ENCODE measurements around the gene NDUFS3.

NDUFS3 gene

DNA sequence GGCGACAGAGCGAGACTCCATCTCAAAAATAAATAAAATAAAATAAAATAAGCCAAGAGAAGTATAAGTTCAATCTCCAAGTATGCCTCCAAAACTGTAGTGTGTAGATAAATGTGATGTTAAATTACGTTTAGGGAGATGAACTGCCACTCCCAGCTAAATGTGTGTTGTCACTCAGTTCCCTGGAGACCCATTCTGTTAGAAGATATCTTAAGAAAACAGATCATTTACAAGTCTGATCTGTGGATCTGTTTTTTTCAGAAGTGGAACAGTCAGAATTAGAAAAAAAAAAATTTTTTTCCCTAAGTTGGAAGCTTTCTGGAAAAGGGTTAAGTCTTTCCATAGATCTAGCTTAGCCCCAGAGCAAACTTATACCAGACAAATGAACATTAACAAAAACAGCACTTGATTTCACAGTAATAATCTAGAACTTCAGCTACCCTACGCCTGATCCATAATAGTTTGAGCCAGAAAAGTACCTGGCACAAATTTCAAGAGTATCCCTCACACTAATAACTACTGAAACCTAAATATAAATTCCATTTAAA lies 44.1 kb upstream of the NDUFS3 start (continued):
- TF ChIP-seq WT1 (tag by site-specific recombination; IDR thresholded peaks at IDR 0.05) (peak; percentile 78), SALL2 (tag by site-specific recombination; IDR thresholded peaks at IDR 0.05; ENCODE audit: borderline replicate concordance) (no peak), ZNF335 (tag by site-specific recombination; conservative IDR thresholded peaks at IDR 0.05) (no peak)
- TF ChIP-seq, protein P1, sequence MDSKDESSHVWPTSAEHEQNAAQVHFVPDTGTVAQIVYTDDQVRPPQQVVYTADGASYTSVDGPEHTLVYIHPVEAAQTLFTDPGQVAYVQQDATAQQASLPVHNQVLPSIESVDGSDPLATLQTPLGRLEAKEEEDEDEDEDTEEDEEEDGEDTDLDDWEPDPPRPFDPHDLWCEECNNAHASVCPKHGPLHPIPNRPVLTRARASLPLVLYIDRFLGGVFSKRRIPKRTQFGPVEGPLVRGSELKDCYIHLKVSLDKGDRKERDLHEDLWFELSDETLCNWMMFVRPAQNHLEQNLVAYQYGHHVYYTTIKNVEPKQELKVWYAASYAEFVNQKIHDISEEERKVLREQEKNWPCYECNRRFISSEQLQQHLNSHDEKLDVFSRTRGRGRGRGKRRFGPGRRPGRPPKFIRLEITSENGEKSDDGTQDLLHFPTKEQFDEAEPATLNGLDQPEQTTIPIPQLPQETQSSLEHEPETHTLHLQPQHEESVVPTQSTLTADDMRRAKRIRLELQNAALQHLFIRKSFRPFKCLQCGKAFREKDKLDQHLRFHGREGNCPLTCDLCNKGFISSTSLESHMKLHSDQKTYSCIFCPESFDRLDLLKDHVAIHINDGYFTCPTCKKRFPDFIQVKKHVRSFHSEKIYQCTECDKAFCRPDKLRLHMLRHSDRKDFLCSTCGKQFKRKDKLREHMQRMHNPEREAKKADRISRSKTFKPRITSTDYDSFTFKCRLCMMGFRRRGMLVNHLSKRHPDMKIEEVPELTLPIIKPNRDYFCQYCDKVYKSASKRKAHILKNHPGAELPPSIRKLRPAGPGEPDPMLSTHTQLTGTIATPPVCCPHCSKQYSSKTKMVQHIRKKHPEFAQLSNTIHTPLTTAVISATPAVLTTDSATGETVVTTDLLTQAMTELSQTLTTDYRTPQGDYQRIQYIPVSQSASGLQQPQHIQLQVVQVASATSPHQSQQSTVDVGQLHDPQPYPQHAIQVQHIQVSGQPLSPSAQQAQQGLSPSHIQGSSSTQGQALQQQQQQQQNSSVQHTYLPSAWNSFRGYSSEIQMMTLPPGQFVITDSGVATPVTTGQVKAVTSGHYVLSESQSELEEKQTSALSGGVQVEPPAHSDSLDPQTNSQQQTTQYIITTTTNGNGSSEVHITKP (tag by site-specific recombination; IDR thresholded peaks at IDR 0.05): peak; percentile 94

DNA sequence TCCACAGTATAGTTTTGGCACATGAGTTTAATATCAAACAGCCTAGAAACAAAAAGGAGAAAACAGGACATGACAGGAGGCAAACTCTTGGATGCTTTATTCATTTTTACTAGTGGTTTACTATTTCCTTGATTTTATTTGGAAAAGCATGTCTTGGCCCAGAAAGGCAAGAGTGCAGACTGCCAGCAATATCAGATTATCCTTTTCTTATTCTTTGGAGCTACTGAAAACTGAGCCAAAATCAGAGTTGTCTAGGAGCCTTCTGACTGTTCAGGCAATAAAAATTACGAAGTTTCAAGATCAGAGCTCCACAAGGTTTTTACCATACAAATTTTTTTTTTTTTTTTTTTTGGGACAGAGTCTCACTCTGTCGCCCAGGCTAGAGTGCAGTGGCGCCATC lies 42.0 kb upstream of the NDUFS3 start:
- Histone ChIP-seq H3K9me3 (ENCODE audit: control insufficient read depth, insufficient read depth, low read depth, low read length) (no peaks in the 10 kb centered on the region), H3K4me3 (ENCODE audit: low read depth, low read length) (no peak overlapping the region), H3K4me1 (ENCODE audit: control insufficient read depth, insufficient read depth, low read length) (peaks cover 17% of the 10 kb centered on the region), H3K36me3 (ENCODE audit: control insufficient read depth in 2 of 2, insufficient read depth in 1 of 2, low read length in 2 of 2) (peaks cover 0 to 4% of the 10 kb centered on the region in 2 experiments; a peak in 2 of 3 replicates), H3K27ac (ENCODE audit: extremely low read depth, low read depth, low read length) (no peak overlapping the region)
- ChIA-PET CTCF (interaction anchor here (0.6 to 2.1 kb wide), 7 partner anchors 9 to 163 kb away, joined by 3 to 12 read pairs (median 4); partner anchors contain the start of gene CELF1), POLR2A (interaction anchor here (0.6 to 1.1 kb wide), 3 partner anchors 17 to 74 kb away, joined by 3 to 4 read pairs (median 3); partner anchors contain the start of gene KBTBD4)
- TF ChIP-seq ZNF133 (tag by site-specific recombination; IDR thresholded peaks at IDR 0.05): no peak
- no peak for TF ChIP-seq ZNF747 (tag by site-specific recombination; IDR thresholded peaks at IDR 0.05)

DNA sequence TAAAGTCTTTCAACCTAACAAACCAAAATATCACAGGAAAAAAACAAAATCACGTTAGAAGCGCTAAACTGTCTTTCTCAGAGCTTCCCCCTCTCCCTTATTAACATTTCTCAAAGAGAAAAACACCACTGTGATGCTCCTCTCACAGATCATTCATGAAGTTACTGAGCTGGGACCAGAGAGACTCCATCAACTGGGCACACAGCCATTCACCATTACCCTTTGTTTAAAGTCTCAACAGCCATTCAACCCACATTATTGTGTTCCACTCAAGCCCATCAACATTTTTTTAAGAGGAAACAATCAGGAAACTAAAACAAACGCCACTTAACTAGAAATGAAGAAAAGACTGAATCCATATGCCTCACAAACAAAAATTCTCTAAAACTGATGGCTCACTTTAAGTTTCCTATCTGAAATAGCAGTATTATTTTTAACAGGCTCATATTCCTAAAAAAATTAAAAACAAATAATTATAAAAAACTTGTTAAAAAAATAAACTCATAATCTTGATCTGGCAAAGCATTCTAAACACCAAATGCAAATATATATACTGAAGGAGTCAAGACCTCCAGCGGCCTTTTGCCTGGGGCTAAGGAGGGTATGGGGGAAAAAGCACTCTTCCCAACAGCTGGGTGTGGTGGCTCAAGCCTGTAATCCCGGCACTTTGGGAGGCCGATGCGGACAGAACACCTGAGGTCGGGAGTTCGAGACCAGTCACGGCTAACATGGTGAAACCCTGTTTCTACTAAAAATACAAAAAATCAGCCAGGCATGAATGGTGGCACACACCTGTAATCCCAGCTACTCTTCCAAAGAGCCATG lies 39.9 kb upstream of the NDUFS3 start:
- Histone ChIP-seq H3K4me3 (ENCODE audit: low read depth, low read length) (no peak overlapping the region), H3K9me3 (ENCODE audit: control insufficient read depth, insufficient read depth, low read depth, low read length) (no peaks in the 10 kb centered on the region), H3K27ac (ENCODE audit: extremely low read depth, low read depth, low read length) (no peak overlapping the region), H3K36me3 (ENCODE audit: control insufficient read depth in 2 of 2, insufficient read depth in 1 of 2, low read length in 2 of 2) (peaks cover 0 to 4% of the 10 kb centered on the region in 2 experiments; a peak in 2 of 3 replicates), H3K4me1 (ENCODE audit: control insufficient read depth, insufficient read depth, low read length) (peaks cover 17% of the 10 kb centered on the region)
- ChIA-PET POLR2A (interaction anchor here (0.9 to 1.3 kb wide), 2 partner anchors 14 to 30 kb away, joined by 3 read pairs; partner anchors contain the start of gene CELF1), CTCF (interaction anchor here (1.2 to 2.1 kb wide), 3 partner anchors 13 to 15 kb away, joined by 3 to 12 read pairs (median 6); partner anchors contain the start of gene CELF1)
- TF ChIP-seq, protein P2, sequence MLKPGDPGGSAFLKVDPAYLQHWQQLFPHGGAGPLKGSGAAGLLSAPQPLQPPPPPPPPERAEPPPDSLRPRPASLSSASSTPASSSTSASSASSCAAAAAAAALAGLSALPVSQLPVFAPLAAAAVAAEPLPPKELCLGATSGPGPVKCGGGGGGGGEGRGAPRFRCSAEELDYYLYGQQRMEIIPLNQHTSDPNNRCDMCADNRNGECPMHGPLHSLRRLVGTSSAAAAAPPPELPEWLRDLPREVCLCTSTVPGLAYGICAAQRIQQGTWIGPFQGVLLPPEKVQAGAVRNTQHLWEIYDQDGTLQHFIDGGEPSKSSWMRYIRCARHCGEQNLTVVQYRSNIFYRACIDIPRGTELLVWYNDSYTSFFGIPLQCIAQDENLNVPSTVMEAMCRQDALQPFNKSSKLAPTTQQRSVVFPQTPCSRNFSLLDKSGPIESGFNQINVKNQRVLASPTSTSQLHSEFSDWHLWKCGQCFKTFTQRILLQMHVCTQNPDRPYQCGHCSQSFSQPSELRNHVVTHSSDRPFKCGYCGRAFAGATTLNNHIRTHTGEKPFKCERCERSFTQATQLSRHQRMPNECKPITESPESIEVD (tag by site-specific recombination; IDR thresholded peaks at IDR 0.05): peak; percentile 94
- TF ChIP-seq ZSCAN16 (tag by site-specific recombination; IDR thresholded peaks at IDR 0.05) (0 out of 2 replicates have a peak, but pooled peaks have one; percentile 17), FEZF1 (tag by site-specific recombination; IDR thresholded peaks at IDR 0.05) (peak; percentile 58), ZNF423 (tag by site-specific recombination; IDR thresholded peaks at IDR 0.05) (no peak)
- TF ChIP-seq, protein P3, sequence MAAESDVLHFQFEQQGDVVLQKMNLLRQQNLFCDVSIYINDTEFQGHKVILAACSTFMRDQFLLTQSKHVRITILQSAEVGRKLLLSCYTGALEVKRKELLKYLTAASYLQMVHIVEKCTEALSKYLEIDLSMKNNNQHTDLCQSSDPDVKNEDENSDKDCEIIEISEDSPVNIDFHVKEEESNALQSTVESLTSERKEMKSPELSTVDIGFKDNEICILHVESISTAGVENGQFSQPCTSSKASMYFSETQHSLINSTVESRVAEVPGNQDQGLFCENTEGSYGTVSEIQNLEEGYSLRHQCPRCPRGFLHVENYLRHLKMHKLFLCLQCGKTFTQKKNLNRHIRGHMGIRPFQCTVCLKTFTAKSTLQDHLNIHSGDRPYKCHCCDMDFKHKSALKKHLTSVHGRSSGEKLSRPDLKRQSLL (tag by site-specific recombination; IDR thresholded peaks at IDR 0.05): peak; percentile 69; the same call in 1 of the 2 replicates

Measured in HEK293 (cell line).